Measurements from ENCODE around the gene GEMIN5.
"Not testable (repeated sequence)": the region's sequence is repeated elsewhere in the genome, so short reads cannot be mapped to it uniquely, and the experiment has no call there.

The GEMIN5 gene, protein sequence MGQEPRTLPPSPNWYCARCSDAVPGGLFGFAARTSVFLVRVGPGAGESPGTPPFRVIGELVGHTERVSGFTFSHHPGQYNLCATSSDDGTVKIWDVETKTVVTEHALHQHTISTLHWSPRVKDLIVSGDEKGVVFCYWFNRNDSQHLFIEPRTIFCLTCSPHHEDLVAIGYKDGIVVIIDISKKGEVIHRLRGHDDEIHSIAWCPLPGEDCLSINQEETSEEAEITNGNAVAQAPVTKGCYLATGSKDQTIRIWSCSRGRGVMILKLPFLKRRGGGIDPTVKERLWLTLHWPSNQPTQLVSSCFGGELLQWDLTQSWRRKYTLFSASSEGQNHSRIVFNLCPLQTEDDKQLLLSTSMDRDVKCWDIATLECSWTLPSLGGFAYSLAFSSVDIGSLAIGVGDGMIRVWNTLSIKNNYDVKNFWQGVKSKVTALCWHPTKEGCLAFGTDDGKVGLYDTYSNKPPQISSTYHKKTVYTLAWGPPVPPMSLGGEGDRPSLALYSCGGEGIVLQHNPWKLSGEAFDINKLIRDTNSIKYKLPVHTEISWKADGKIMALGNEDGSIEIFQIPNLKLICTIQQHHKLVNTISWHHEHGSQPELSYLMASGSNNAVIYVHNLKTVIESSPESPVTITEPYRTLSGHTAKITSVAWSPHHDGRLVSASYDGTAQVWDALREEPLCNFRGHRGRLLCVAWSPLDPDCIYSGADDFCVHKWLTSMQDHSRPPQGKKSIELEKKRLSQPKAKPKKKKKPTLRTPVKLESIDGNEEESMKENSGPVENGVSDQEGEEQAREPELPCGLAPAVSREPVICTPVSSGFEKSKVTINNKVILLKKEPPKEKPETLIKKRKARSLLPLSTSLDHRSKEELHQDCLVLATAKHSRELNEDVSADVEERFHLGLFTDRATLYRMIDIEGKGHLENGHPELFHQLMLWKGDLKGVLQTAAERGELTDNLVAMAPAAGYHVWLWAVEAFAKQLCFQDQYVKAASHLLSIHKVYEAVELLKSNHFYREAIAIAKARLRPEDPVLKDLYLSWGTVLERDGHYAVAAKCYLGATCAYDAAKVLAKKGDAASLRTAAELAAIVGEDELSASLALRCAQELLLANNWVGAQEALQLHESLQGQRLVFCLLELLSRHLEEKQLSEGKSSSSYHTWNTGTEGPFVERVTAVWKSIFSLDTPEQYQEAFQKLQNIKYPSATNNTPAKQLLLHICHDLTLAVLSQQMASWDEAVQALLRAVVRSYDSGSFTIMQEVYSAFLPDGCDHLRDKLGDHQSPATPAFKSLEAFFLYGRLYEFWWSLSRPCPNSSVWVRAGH (N-terminal part only)

DNA sequence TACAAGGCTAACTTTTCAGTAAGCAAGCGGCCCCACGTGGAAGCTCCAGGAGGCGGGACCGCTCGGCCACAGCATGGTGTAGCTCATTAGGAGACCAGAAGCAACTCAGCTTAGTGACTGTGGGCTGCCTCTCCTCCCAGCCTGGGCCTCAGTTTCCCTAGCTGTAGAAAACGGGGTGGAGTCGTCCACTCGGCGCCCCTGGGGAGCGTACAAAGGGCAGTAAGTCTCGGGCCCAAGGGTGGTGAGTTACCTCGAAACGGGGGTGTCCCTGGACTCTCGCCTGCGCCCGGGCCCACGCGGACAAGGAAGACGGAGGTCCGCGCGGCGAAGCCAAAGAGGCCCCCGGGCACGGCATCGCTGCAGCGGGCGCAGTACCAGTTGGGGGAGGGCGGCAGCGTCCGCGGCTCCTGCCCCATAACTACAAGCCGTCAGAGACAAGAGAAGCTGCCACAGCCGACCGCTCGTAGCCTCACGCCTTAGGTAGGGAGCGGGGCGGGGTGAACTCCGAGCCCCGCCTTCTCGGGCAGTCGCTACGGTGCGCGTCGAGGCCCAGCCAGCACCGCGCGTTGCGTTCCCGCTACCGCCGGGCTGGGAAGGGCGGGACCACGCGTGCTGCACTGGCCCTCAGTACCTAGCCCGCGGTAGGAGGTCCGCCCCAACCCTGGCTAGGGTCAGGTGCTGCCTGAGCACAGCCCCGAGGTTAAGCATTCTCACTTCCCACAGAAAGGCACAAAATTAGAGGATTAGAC, at the start of gene GEMIN5:
Gene GEMIN5 (minus strand): TSS at position 494 of the 749 bp plus-strand sequence. CDS start 78 bp downstream, at position 416.
- peak; percentile 87 for DNase-seq

DNA sequence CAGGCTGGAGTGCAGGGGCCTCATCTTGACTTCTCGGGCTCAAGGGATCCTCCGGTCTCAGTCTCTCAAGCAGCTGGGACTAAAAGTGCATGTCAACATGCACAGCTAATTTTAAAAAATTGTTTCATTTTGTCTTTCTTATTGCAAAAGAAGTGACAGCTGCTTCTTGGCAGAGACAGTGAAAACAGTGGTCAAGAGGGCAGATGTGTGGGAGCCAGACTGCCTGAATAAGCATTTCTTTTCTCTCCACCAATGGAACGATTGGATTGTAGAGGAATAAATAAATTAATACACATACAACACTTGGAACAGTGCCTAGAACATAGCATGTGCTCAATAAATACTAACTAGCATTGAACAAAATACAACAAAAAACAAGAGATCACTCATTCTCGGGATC, 48.1 kb upstream of the GEMIN5 start:
- no peak for DNase-seq

DNA sequence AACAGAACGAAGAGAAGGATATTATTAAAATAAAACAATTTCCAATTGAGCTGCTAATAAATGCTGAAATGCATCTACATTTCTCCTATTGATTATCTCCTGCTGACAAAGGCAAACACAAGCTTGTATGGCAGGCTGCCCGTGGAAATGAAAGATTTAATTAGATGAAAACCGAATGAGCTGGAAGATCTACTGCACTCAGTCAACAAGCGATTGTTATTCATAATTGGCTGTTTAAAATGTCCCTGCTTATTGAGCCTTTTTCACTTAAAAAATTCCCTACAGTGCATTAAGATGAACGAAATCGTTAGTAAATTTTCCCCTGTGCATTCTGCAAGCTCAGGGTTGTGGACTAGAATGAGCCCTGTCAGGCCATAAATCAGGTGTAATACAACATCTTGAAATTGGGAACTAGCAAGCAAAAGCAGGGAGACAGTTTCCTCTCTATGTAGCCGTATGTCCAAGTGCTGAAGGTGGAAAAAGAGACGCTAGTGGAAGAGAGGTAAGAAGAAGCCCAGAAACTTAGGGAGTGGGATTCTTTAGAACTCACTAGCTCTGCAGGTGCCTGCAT, 47.0 kb upstream of the GEMIN5 start:
- no peak for DNase-seq

DNA sequence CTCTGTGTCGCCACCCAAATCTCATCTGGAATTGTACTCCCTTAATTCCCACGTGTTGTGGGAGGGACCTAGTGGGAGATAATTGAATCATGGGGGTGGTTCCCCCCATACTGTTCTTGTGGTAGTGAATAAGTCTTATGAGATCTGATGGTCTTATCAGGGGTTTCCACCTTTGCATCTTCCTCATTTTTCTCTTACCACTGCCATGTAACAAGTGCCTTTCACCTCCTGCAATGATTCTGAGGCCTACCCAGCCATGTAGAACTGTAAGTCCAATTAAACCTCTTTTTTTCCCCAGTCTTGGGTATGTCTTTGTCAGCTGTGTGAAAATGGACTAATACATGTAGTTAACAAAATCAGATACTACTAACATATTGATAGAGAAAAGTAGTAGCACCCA, 40.3 kb upstream of the GEMIN5 start:
- DNase-seq = not testable (repeated sequence)

DNA sequence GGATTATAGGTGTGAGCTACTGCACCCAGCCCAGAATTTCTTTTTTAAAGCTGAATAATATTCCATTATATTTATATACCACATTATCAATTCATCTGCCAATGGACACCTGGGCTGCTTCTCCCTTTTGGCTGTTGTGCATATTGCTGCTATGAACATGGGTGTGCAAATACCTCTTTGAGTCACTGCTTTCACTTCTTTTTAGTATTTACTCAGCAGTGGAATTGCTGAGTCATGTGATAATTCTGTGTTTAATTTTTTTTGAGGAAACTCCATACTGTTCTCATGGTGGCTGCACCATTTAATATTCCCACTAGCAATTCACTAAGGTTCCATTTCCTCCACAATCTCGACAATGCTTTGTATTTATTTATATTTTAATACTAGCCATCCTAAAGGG, 39.4 kb upstream of the GEMIN5 start:
- DNase-seq = no peak

DNA sequence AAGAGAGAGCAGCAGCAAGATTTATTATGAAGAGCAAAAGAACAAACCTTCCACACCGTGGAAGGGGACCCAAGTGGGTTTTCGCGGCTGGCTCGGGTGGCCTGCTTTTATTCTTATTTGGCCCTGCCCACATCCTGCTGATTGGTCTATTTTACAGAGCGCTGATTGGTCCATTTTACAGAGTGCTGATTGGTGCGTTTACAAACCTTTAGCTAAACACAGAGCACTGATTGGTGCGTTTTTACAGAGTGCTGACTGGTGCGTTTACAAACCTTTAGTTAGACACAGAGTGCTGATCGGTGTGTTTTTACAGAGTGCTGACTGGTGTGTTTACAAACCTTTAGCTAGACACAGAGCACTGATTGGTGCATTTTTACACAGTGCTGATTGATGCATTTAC, 38.1 kb upstream of the GEMIN5 start:
- DNase-seq = not testable (repeated sequence)

DNA sequence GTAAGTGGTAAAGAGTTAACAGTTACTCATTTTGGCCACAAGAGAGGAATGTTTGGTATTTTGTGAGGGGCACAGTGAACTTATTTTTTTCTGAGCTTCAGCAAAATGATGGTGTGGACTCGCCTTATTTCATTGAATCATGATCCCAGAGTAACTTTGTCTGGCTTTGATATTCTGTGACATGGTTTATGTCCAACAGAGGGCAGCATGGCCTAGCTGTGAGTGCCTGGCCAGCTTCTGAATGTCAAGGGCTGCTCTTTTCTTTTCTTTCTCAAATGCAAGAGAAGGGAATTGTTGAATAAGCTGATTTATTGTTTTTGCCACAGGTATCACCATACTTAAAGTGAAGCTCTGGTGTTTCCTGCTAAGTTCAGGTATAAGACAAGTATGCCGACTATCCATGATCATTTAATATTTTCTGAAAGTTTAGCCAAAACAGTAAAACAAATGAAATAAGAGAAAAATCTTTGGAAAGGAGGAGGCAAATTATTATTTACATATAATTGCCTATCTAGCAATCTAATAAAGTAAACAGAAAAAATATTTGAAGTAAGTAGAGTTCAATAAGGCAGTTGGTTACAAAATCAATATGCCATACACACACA, 34.6 kb upstream of the GEMIN5 start:
- no peak for DNase-seq

DNA sequence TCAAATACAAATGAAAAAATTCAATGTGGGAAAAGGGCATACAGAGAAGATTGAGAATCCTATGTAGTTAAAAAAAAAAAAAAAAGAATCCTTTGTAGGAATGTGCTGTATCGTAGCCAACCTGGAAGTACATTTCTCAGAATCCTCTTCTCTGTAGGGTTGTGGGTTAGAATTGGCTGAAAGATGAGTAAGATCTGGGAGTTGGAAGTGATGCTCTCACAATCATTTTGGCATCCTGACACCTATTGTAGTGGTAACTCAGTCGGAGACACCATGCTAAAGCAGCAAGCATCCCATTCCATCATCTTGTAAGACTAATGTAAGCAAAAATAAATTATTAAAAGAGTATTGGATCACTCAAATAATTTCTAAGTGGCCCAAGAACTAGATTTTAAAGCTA, 33.5 kb upstream of the GEMIN5 start:
- no peak for DNase-seq

DNA sequence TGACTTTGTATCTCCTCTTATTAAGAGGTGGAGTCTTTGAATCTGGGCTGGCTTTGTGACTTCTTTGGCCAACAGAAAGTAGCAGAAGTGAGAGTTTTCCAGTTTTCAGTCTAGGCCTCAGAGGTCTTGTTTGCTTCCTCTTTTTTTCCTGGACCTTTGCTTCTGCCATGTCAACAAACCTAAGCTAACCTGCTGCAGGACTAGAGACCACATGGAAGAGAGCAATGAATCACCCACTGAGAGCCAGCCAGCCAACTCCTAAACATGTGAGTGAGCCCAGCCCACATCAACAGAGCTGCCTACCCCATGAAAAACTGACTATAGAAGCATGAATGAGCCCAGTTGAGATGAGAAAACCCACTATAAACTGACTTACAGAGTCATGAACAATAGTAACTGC, 32.7 kb upstream of the GEMIN5 start:
- DNase-seq = no peak

DNA sequence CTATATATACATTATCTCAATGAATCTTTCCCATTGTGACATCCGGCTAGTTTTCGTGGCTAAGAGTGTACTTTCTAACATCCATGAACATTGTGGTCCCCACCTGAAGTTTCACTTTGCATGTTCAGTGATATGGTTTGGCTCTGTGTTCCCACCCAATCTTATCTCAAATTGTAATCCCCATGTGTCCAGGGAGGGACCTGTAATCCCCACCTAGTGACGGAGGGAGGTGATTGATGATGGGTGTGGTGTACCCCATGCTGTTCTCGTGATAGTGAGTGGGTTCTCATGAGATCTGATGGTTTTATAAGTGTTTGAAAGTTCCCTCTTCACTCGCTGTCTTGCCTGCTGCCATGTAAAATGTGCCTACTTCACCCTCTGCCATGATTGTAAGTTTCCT, 30.9 kb upstream of the GEMIN5 start:
- DNase-seq = no peak

DNA sequence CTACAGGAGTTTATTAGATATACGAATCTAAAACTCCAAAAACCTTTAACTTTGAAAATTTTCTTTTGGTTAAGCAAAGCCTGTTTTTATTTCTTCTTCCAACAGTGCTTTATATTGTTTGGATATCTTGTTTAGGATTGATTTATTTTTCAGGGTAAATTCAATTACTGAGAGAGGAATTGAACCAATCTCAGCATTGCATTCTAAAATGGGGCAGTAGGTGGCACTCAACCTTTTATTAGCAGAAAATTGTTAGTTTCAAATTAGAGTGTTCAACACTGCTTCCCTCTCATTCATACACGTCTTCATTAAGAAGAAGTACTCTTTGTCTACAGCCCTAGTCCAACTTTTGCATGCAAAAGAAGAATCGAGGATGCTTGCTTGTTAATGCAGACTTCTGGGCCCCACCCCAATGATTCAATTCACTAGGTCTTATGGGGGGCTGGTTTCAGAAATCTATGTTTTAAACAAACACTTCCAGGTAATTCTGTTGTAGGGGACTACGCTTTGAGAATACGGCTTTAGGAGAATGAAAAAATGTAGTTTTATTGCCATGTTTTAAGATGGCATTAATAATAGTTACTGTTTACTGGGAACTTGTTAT, 29.5 kb upstream of the GEMIN5 start:
- DNase-seq = no peak

DNA sequence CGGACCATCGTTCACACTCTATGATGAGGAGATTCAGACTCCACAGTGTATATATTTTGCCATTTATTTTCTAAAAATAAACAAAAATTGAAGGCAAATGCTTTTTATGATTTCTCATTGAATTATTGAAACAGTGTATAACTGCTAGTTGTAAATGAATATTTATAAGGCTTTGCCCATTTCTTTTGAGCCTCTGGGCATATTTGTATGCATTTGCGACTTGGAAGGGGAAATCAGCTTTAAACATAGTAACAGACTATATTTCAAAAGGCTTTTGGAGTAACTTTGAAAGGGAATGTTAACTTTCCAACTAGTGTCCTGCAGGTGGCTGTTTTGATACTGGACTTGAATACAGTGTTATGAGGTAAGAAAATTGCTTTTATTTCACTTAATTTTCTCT, 28.9 kb upstream of the GEMIN5 start:
- DNase-seq = no peak

DNA sequence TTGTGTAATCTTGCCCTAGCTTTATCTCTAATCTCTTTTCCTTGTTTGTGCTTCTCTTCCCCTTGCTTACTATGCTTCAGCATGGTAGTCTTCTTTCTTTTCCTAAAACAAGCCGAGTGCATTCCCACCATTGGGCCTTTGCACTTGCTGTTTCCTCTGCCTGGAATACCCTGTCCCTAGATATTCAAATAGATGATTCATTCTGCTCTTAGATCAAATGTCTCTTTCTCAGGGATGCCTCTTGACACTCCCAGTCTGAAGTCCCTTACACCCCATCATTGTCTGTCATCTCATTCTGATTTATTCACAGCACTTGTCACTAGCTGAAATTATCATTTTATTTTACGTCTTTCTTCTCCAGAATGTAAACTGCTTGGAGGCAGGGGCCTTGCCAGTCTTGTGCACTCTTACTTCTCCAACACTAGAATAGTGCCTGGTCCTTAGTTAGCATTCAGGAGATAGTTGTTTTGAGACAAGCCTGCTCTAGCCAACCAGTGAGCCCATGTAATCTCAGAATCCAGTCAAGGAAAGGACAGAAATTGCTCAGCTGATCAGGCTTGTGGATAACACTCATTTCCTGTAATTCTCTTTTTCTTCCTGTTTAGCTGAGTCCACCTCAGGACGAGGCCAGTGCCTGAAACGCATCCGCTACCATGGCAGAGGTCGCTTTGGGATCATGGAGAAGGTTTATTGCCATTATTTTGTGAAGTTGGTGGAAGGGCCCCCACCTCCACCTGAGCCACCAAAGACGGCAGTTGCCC, 28.2 kb upstream of the GEMIN5 start:
- DNase-seq = no peak

DNA sequence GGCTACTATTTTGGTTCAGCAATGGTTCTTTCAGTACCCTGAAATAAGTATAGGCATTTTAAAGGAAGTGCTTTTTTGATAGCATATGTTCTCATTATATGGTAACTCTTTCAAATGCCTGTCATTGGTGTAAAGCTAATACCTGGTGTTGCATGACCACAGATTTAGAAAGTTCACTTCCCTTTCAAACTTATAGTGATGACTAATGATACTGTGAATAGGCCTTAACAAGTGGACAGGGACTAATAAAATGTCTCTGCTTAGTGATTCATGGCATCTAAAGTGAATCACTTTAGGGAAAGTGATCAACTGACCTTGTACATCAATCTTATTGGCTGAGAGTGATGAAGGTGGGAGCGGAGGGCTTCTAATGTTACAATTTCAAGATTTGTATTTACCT, 24.5 kb upstream of the GEMIN5 start:
- DNase-seq = no peak

DNA sequence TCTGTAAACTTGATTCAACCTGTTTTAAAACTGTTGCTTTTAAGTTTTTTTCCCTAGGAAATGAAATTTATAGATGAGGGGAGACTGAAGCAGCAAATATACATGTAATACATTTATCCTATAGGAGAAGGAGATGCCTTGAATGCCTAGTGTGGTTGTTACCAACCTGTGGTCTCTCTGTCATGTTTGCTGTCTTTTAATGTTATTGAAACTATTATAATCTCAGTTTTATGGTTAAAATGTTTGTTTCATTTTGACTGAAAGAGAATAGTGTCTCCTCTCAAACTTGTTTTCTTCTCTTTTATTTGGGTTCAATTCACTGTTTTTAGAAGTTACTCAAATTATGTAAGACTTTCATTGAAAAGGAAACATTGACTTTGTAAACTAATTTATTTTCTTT, 18.7 kb upstream of the GEMIN5 start:
- no peak for DNase-seq

DNA sequence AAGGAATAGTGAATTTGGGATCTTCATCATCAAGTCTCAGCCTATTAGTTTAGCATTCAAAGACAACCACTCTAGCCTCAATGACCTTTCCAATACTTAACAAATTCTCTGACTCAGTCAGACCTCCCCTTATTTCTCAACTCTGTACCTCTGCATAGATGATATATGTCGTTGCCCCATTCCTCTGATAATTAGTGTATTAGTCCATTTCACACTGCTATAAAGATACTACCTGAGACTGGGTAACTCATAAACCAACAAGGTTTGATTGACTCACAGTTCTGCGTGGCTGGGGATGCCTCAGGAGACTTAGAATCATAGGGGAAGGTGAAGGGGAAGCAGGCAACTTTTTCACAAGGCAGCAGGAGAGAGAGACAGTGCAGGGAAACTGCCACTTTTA, 11.8 kb upstream of the GEMIN5 start:
- no peak for DNase-seq

DNA sequence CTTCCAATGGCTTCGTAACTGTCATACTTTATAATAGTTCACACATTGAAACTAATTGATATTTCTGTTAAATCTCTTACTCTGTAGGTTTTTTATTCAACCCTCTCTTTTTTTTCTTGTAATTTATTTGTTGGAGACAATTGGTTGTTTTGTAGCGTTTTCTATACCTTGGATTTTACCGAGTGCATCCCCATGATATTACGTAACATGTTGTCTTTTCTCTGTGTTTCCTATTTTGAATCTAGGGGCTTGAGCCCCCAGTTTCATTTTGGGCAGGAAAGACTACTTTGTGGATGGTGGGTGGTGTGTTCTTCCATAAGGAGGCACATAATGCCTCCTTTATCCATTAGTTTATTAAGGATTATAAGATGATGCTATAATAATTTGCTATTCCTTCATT, 10.3 kb upstream of the GEMIN5 start:
- no peak for DNase-seq

DNA sequence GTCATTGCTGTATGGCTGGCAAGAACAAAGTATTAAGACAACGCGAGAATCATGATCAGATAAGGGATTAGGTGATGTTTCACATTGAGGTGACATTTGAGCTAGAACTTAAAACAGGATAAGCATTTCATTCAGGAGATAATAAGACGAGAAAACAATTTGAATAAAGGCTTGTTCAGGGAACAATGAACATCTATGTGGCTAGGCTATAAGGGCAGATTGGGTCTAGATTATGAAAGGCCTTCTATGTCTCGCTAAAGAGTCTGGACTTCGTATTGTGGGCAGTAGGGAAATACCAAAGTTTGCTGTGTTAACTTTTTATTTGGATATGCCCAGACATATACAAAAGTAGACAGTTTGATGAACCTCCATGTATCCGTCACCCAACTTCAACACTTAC, 9.8 kb upstream of the GEMIN5 start:
- no peak for DNase-seq

DNA sequence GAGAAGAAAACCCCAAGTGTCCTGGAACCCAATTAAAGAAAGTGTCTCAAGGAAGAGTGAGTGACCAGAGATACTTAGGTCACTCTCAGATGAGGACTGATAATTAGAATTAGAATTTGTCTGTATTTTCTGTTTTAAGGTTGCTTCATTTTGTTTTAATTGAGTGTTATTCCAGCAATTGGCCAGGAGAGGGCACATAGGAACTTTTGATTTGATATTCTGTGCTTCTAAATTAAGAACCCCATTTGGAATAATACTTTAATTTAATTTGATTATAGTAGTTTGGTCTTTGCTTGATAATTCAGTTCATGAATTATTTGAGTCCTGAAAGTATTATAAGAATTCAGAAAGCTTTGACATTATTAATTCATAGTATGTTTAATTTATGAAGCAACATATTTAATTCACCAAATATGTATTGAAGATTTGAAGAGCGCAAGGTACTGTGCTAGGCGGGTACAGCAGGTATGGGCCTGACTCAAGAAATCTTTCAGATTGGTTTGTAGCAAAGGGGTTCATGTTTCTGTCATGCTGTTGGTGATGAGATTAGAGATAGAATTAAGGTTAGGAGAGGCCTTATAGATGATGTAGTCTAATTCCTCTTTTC, 7.8 kb upstream of the GEMIN5 start:
- DNase-seq = peak; percentile 44

DNA sequence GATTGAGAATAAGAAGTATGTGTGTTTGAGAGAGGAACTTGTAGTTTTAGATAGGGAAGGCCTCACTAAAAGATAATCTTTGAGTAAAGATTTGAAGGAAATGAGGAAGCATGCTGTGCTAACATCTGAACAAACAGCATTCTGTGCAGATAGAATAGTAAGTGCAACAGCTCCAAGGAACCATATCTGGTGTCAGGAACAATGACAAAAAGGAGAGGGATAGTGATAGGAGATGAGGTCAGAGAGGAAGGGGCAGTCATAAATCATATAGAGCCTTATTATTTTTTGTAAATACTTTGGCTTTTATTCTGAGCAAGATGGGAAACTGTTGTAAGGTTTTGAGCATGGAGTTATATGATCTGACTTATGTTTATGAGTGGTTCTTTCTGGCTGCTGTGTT, 6.7 kb upstream of the GEMIN5 start:
- DNase-seq = no peak
